Mucosa of rectum (tissue), 2 donors: ENCODE measurements around the gene PCDHAC2.

Experiments
- H3K27ac ChIP-seq, 2 donors: one replicate each; pipeline ENCODE4 v1.7.0; 2013; ENCODE audit warnings: inconsistent platforms in 2 of 2, low read depth in 2 of 2, low read length in 2 of 2
- H3K27me3 ChIP-seq, 2 donors: one replicate each; pipeline ENCODE4 v1.7.0; 2013; ENCODE audit warnings: low read length in 2 of 2; ENCODE audit not compliant: control insufficient read depth in 2 of 2, insufficient read depth in 2 of 2
- H3K36me3 ChIP-seq, 2 donors: one replicate each; pipeline ENCODE4 v1.7.0; 2013; ENCODE audit warnings: low read length in 2 of 2; ENCODE audit not compliant: control insufficient read depth in 2 of 2, insufficient read depth in 2 of 2
- H3K4me1 ChIP-seq, 2 donors: one replicate each; pipeline ENCODE4 v1.7.0; 2013; ENCODE audit warnings: low read length in 2 of 2, mild to moderate bottlenecking in 1 of 2; ENCODE audit not compliant: control insufficient read depth in 2 of 2, insufficient read depth in 2 of 2
- H3K4me3 ChIP-seq, 2 donors: one replicate each; pipeline ENCODE4 v1.7.0; 2013; ENCODE audit warnings: low read length in 2 of 2
- H3K9ac ChIP-seq, 2 donors: one replicate each; pipeline ENCODE4 v1.7.0; 2013; ENCODE audit warnings: low read length in 2 of 2, low read depth in 1 of 2, mild to moderate bottlenecking in 1 of 2
- H3K9me3 ChIP-seq, 2 donors: one replicate each; pipeline ENCODE4 v1.7.0; 2013; ENCODE audit warnings: low read length in 2 of 2; ENCODE audit not compliant: control insufficient read depth in 2 of 2
- donor health status: healthy.
- donor health status: Normal muscosa, but diverticular disease.

Gene PCDHAC2

DNA sequence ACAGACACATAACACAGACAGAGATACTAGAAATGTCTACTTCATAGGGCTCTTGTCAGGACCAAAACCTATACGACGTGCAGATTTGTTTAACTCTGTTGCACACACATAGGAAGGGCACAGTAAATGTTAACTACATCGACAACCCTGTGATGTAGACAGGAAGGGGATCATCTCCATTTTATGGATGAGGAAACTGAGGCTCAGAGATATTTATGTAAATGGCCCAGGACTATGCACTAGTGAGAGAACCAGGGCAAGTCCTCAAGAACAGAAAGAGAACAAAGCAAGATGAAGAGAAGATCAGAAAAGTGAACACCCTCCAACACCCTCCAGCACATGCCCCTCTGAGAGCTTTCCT is 36.3 kb downstream of the PCDHAC2 start:
- Histone ChIP-seq H3K4me3 (no peak overlapping the region), H3K4me1 (no peaks in the 10 kb centered on the region), H3K27me3 (no peaks in the 10 kb centered on the region), H3K27ac (no peak overlapping the region), H3K9me3 (no peaks in the 10 kb centered on the region), H3K9ac (no peak overlapping the region), H3K36me3 (no peaks in the 10 kb centered on the region)

GRCh38 chr5:141003031-141003430 is 36.8 kb downstream of the PCDHAC2 start:
- H3K9me3 ChIP-seq: no peaks in the 10 kb centered on the region
- no peaks in the 10 kb centered on the region for H3K4me1 ChIP-seq
- no peaks in the 10 kb centered on the region for H3K36me3 ChIP-seq
- H3K27ac ChIP-seq: no peak overlapping the region
- H3K4me3 ChIP-seq: no peak overlapping the region
- H3K27me3 ChIP-seq: no peaks in the 10 kb centered on the region
- H3K9ac ChIP-seq: no peak overlapping the region

DNA sequence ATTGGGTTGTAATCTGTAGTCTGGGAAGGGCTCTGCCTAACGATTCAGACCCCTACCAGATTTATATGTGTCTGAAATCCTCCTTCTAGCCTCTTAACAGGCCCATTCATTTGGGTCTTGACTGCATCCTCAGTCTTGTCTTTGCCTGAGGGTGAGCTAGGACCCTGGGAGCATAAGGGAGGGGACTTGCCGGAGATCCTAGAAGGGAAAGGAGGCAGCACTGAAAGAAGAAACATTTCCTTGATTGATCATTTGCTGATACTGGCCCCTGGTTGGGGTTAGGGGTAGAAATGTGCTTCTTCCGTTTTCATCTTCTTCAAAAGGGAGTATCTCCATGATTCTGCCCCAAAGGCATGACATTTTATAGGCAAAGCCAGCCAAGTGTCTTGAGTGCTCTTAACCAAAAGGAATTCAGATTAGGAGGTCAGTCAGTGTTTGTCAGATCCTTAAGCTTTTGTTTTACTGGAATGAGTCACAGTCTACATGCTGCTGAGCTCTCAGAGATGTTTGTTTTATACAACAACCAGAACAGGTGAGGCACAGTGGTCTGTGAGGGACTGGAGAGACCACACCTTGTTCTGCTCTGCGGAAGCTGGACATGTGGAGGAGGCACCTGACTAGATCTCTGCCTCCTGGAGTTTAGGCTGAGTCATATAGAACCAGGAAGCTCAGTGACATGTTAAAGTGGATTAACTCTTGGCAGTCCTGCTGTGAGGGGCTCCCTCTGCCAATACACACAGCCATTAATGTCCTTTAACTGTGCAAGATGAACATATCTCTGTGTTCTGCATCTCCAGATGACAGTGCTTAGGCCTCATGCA is 37.7 kb downstream of the PCDHAC2 start:
- Histone ChIP-seq H3K4me3 (no peak overlapping the region), H3K9me3 (no peaks in the 10 kb centered on the region), H3K27me3 (no peaks in the 10 kb centered on the region), H3K36me3 (no peaks in the 10 kb centered on the region), H3K4me1 (no peaks in the 10 kb centered on the region), H3K9ac (no peak overlapping the region), H3K27ac (no peak overlapping the region)

GRCh38 chr5:141007791-141008190 is 41.5 kb downstream of the PCDHAC2 start:
- Histone ChIP-seq H3K4me1 (no peaks in the 10 kb centered on the region), H3K9me3 (no peaks in the 10 kb centered on the region), H3K4me3 (no peak overlapping the region), H3K27ac (no peak overlapping the region), H3K9ac (no peak overlapping the region), H3K27me3 (no peaks in the 10 kb centered on the region), H3K36me3 (no peaks in the 10 kb centered on the region)

DNA sequence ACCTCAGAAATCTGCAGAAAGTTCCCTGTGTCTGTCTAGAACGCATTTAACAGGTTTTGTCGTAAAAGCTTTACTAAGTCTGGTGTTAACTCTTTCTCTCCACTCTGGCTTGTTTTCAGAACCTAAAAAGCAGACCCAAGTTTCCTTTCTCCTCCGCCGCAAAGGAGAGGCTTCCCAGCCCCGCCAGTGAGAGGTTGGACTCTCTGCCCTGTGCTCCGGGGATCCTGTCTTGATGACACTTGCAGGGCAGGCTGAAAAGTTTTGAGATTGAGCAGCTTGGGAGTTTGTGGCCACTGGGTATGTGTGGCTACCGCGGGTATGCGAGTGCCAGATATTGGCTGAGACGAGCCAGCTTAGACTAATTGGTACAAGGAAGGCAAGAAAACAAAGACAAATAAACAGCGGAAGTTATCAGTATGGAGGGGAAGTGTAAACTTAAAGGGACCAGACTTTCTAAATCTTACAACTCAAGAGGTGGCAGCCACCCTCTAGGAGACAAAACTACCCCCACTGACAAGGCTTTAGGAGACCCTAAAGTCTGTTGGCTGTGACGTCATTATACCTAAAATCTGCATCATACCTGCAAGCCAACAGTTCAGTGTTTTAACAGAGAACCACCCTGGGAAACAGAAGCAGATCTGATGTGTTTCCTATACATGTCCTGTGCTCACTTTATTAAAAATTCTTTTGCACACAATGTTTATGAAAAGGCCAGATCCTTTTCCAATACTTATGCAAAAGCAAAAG is 43.9 kb downstream of the PCDHAC2 start:
- Histone ChIP-seq H3K4me3 (no peak overlapping the region), H3K9ac (no peak overlapping the region), H3K4me1 (no peaks in the 10 kb centered on the region), H3K9me3 (no peaks in the 10 kb centered on the region), H3K27me3 (no peaks in the 10 kb centered on the region), H3K27ac (no peak overlapping the region), H3K36me3 (no peaks in the 10 kb centered on the region)

GRCh38 chr5:141017943-141018342 is 51.7 kb downstream of the PCDHAC2 start:
- Histone ChIP-seq H3K36me3 (no peaks in the 10 kb centered on the region), H3K4me1 (no peaks in the 10 kb centered on the region), H3K27ac (no peak overlapping the region), H3K4me3 (no peak overlapping the region), H3K9ac (no peak overlapping the region), H3K9me3 (no peaks in the 10 kb centered on the region), H3K27me3 (no peaks in the 10 kb centered on the region)
